NCI-H146 (cell line): ENCODE data around the gene FCER1A.

Experiments
- DNase-seq: peaks from one replicate; lab custom pipeline; 2025; lab: John Stamatoyannopoulos, UW

FCER1A gene

GRCh38 chr1:159352436-159352835 lies 50.3 kb downstream of the FCER1A start:
- no peak for DNase-seq
